HepG2 (cell line): ENCODE data around the gene CRYBB2.

ENCODE experiments used
- ARHGAP35 ChIP-seq: sonication (generic); formaldehyde crosslinking; IDR thresholded peaks from 2 replicates; pipeline ENCODE4 v1.9.0; 2022; ENCODE audit warnings: mild to moderate bottlenecking, inconsistent platforms, moderate library complexity, missing genetic modification reagents, borderline replicate concordance
- ATF7 ChIP-seq, 2 experiments: fragments of 450-650 bp in 1 of 2; sonication (generic) in 1 of 2; formaldehyde crosslinking in 1 of 2; IDR thresholded peaks; 2 replicates each; pipeline versions ENCODE4 v1.4.0 to v1.6.1; 2016 to 2020; ENCODE audit warnings: antibody characterized with exemption in 1 of 2, mild to moderate bottlenecking in 1 of 2, missing genetic modification reagents in 1 of 2
- ATF7-NPFF ChIP-seq: sonication (generic); formaldehyde crosslinking; IDR thresholded peaks from 2 replicates; pipeline ENCODE4 v1.8.1; 2023; ENCODE audit warnings: mild to moderate bottlenecking, low read depth, missing genetic modification reagents, moderate library complexity
- BHLHE40 ChIP-seq: IDR thresholded peaks from 2 replicates; pipeline ENCODE4 v1.6.1; 2011; ENCODE audit warnings: low read length, improper control_type of control experiment
- BRF2 ChIP-seq: sonication (generic); formaldehyde crosslinking; IDR thresholded peaks from 2 replicates; pipeline ENCODE4 v1.8.1; 2022; ENCODE audit warnings: mild to moderate bottlenecking, missing genetic modification reagents
- EP300 ChIP-seq, 3 experiments: sonication (generic) in 1 of 3; formaldehyde crosslinking in 1 of 3; IDR thresholded peaks; 2 replicates each; pipeline versions ENCODE4 v1.5.1 to v1.6.1; 2011 to 2020; ENCODE audit warnings: low read depth in 2 of 3, low read length in 2 of 3, borderline replicate concordance in 1 of 3, improper control_type of control experiment in 1 of 3, mild to moderate bottlenecking in 1 of 3, missing genetic modification reagents in 1 of 3, moderate library complexity in 1 of 3
- KDM1A ChIP-seq: IDR thresholded peaks from 2 replicates; pipeline ENCODE4 v1.6.1; 2016; ENCODE audit warnings: missing compliant biosample characterization
- KLF16 ChIP-seq, 2 experiments: sonication (generic) in 1 of 2; formaldehyde crosslinking in 1 of 2; IDR thresholded peaks; 2 replicates each; pipeline versions ENCODE4 v1.6.1 to v1.8.0; 2016 to 2023; ENCODE audit warnings: missing genetic modification reagents in 2 of 2, missing compliant biosample characterization in 1 of 2
- LBX2 ChIP-seq: sonication (generic); formaldehyde crosslinking; IDR thresholded peaks from 2 replicates; pipeline ENCODE4 v1.5.0; 2020; ENCODE audit warnings: missing genetic modification reagents, mild to moderate bottlenecking, borderline replicate concordance
- NFE2 ChIP-seq: sonication (generic); formaldehyde crosslinking; IDR thresholded peaks from 2 replicates; pipeline ENCODE4 v1.4.0; 2020; ENCODE audit warnings: missing genetic modification reagents
- PATZ1 ChIP-seq: sonication (generic); formaldehyde crosslinking; IDR thresholded peaks from 2 replicates; pipeline ENCODE4 v1.4.0; 2020; ENCODE audit warnings: missing genetic modification reagents
- SNRNP70 ChIP-seq: fragments of 200-400 bp; formaldehyde crosslinking; IDR thresholded peaks from 2 replicates; pipeline ENCODE4 v1.6.1; 2017; ENCODE audit warnings: mild to moderate bottlenecking, low read depth, low read length, moderate library complexity
- STAG1 ChIP-seq: sonication (generic); formaldehyde crosslinking; IDR thresholded peaks from 2 replicates; pipeline ENCODE4 v1.4.0; 2020; ENCODE audit warnings: missing genetic modification reagents
- ZNF274 ChIP-seq: sonication (generic); formaldehyde crosslinking; IDR thresholded peaks from 2 replicates; pipeline ENCODE4 v1.5.1; 2020; ENCODE audit warnings: mild to moderate bottlenecking, missing genetic modification reagents

- no peak for TF ChIP-seq NFE2 (CRISPR knock-in tag)
- no peak for TF ChIP-seq STAG1 (CRISPR knock-in tag)
- TF ChIP-seq ARHGAP35 (CRISPR knock-in tag), result no peak
- no peak for TF ChIP-seq PATZ1 (CRISPR knock-in tag)
- no peak for TF ChIP-seq ATF7 (IDR thresholded peaks at IDR 0.05)
- TF ChIP-seq ATF7 (CRISPR knock-in tag; IDR thresholded peaks at IDR 0.05), result no peak
- no peak for TF ChIP-seq BHLHE40
- TF ChIP-seq BRF2 (CRISPR knock-in tag), result no peak
- no peak for TF ChIP-seq ATF7-NPFF (CRISPR knock-in tag)
- TF ChIP-seq ZNF274 (CRISPR knock-in tag), result no peak
- no peak for TF ChIP-seq KLF16 (CRISPR knock-in tag; IDR thresholded peaks at IDR 0.05)
- TF ChIP-seq SNRNP70, result no peak
- TF ChIP-seq EP300 (IDR thresholded peaks at IDR 0.05; ENCODE audit: low read depth in 2 of 2, low read length in 2 of 2), result no peak
- no peak for TF ChIP-seq EP300 (CRISPR knock-in tag; IDR thresholded peaks at IDR 0.05; ENCODE audit: borderline replicate concordance)
- no peak for TF ChIP-seq LBX2 (CRISPR knock-in tag)
- TF ChIP-seq KDM1A, result no peak
These were observed 45.1 kb upstream of the CRYBB2 start for GRCh38 chr22:25174156-25174887.
